ENCODE data around the gene METRN. TPM values are rescaled to one million over a fixed set of nuclear protein-coding genes. Genes with fewer than 3 reads are reported as not detected.
A peak's percentile ranks its signal among the peaks of the same experiment; 100 is the strongest.

Gene METRN
- total RNA-seq, 2 donors from 2014 or later, result 36.6 to 71.9 TPM

DNA sequence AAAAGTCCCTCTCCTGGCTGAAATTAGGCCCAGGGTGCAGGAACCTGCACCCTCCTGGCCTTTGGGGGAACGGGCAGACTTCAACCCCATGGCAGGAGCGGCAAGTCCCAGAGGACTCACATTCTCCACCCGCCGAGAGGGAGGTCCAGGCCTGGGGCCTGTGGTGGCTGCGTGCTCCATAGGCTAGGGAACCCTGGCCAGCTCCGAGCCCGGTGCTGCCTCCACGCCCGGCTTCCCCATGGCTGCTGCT is 11.2 kb downstream of the METRN start:
- 16% methylated on average over 9 of the region's 9 CpGs; no CpG with 5 or more reads in 1 of the 2 donors for WGBS, 2 donors
- ATAC-seq, result no peak
- intact Hi-C loops (cut with DNase I), result no loop called here
- Histone ChIP-seq H3K27ac (no peak overlapping the region), H3K4me3 (no peak overlapping the region), H3K36me3 (replicated peaks in 1 of 2; ENCODE audit: insufficient read depth in 1 of 2, low read depth in 2 of 2) (no peaks in the 10 kb centered on the region), H3K9me3 (no peaks in the 10 kb centered on the region), H3K4me1 (peaks cover 42% of the 10 kb centered on the region), H3K27me3 (peaks cover 0 to 7% of the 10 kb centered on the region in 2 donors)
- no peak for DNase-seq
- no peak for TF ChIP-seq POLR2A (IDR thresholded peaks at IDR 0.05)
- TF ChIP-seq, protein P1, sequence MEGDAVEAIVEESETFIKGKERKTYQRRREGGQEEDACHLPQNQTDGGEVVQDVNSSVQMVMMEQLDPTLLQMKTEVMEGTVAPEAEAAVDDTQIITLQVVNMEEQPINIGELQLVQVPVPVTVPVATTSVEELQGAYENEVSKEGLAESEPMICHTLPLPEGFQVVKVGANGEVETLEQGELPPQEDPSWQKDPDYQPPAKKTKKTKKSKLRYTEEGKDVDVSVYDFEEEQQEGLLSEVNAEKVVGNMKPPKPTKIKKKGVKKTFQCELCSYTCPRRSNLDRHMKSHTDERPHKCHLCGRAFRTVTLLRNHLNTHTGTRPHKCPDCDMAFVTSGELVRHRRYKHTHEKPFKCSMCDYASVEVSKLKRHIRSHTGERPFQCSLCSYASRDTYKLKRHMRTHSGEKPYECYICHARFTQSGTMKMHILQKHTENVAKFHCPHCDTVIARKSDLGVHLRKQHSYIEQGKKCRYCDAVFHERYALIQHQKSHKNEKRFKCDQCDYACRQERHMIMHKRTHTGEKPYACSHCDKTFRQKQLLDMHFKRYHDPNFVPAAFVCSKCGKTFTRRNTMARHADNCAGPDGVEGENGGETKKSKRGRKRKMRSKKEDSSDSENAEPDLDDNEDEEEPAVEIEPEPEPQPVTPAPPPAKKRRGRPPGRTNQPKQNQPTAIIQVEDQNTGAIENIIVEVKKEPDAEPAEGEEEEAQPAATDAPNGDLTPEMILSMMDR (IDR thresholded peaks at IDR 0.05), result no peak

DNA sequence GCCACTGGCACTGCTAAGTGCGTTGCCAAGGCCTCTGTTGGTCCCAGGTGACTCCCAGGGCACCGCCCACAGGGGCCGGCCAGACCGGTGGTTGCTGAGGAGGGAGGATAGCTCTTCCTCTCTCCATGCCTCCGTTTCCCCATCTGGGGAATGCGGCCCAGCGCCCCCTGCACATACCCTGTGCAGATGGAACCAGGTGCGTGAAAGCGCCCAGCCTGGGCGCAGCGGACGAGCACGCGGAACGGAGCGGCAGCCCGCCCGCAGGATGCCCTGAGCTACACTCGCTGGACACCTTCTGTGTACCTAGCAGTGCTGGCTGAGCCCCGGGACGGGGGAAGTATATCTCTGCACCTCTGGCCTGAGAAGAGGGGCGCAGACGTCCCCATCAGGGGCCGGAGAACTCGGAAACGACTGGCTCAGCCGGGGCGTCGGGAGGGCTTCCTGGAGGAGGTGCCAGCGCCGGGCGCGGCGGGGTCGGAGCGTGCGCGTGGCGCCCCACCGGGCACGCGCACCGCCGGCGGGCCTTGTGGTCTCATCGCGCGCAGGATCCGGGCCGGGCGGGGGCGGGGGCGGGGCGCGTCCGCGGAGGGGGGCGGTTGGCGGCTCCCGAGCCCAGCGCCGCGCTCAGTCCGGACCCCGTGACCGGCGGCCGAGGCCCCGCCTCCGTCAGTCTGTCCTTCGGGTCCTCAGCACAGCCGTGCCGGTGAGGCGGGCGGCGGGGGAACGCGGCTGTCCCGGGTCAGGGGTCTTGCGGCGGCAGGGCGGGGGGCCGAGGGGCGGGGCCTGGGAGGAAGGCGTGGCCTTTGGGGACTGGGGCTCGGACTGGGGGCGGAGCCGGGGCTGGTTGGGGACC is 11.7 kb downstream of the METRN start, which contains the start of the genes CCDC78 and HAGHL:
Gene CCDC78, minus strand, starts transcription at position 6 of the 853 bp plus-strand sequence. CDS start 76 bp downstream, outside the sequence.
Gene HAGHL, plus strand, starts transcription at position 669 of the 853 bp plus-strand sequence. CDS start 404 bp downstream, outside the sequence.
- Histone ChIP-seq H3K9me3 (no peaks in the 10 kb centered on the region), H3K36me3 (replicated peaks in 1 of 2; ENCODE audit: insufficient read depth in 1 of 2, low read depth in 2 of 2) (no peaks in the 10 kb centered on the region), H3K4me1 (peaks cover 38% of the 10 kb centered on the region), H3K27ac (no peak within 1 kb of the TSS), H3K4me3 (no peak within 1 kb of the TSS), H3K27me3 (peaks cover 0 to 7% of the 10 kb centered on the region in 2 donors)
- ATAC-seq (peak; percentile 32), DNase-seq (peak in 3 of 4 donors; percentile 42 to 58 (median 54))
- intact Hi-C loops (cut with DNase I), result no loop called here
- TF ChIP-seq, protein P1 (IDR thresholded peaks at IDR 0.05), result no peak
- no peak for TF ChIP-seq POLR2A (IDR thresholded peaks at IDR 0.05)
- 0 to 1% methylated on average over 5 to 65 of the region's 88 CpGs for WGBS, 2 donors

DNA sequence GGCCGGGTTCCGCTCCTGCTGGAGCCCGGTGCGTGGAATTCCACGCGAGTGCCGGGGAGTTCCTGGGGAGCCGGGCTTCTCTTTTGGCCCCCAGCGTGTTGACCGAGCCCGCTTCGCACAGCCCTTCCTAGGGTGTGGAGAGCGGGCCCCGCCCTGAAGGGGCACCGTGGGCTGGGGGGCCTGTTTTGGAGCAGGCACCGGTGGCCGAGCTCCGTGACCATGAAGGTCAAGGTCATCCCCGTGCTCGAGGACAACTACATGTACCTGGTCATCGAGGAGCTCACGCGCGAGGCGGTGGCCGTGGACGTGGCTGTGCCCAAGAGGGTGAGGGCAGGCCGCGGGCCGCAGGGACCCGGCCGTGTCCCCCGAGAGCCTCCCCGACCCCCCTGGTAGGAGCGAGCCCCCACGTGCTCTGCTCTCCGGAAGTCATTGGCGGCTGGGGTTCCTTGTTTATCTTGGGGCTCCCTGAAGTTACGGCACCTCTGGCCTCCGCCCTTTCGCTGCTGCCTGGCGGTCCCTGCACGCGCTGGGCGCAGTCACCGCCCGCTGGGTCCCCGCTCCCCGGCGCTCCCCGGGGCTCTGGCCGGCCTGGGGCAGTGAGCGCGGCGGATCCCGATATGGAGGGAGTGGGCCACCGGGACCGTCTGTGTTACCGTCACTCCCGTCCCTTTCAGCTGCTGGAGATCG is 12.5 kb downstream of the METRN start:
- Histone ChIP-seq H3K27ac (no peak overlapping the region), H3K4me3 (no peak overlapping the region), H3K36me3 (replicated peaks in 1 of 2; ENCODE audit: insufficient read depth in 1 of 2, low read depth in 2 of 2) (peaks cover 0 to 3% of the 10 kb centered on the region in 2 donors), H3K27me3 (peaks cover 0 to 7% of the 10 kb centered on the region in 2 donors), H3K9me3 (no peaks in the 10 kb centered on the region), H3K4me1 (peaks cover 31% of the 10 kb centered on the region)
- ATAC-seq, result no peak
- TF ChIP-seq POLR2A (IDR thresholded peaks at IDR 0.05), result peak in 1 of 3 donors; percentile 7
- TF ChIP-seq, protein P1 (IDR thresholded peaks at IDR 0.05), result no peak
- WGBS, 2 donors, result 0 to 2% methylated on average over 4 to 59 of the region's 61 CpGs
- intact Hi-C loops (cut with DNase I), result no loop called here
- no peak for DNase-seq

DNA sequence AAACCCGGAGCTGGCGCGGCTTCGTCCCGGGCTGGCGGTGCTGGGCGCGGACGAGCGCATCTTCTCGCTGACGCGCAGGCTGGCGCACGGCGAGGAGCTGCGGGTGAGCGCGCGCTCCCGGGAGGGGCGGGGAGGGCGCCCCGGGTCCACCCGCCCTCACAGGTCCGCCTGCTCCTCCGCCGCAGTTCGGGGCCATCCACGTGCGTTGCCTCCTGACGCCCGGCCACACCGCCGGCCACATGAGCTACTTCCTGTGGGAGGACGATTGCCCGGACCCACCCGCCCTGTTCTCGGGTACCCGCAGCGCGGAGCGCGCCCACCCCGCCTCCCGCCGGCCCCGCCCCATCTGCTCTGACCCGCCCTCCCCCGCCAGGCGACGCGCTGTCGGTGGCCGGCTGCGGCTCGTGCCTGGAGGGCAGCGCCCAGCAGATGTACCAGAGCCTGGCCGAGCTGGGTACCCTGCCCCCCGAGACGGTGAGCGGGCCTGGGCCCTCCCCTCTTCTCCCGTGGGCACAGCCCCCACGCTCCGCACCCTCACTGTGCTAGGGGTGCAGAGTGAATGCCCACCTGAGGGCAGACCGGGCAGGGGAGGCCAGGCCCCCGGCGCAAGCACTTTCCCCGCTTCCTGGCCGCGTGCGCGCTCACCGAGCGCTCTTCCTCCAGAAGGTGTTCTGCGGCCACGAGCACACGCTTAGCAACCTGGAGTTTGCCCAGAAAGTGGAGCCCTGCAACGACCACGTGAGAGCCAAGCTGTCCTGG is 13.4 kb downstream of the METRN start:
- peak in 3 of 4 donors; percentile 53 to 66 (median 57) for DNase-seq
- peaks cover 0 to 7% of the 10 kb centered on the region in 2 donors for H3K27me3 ChIP-seq
- intact Hi-C loops (cut with DNase I), result no loop called here
- H3K4me3 ChIP-seq, result no peak overlapping the region
- H3K27ac ChIP-seq, result no peak overlapping the region
- peaks cover 31% of the 10 kb centered on the region for H3K4me1 ChIP-seq
- peaks cover 0 to 5% of the 10 kb centered on the region in 2 donors for H3K36me3 ChIP-seq (replicated peaks in 1 of 2; ENCODE audit: insufficient read depth in 1 of 2, low read depth in 2 of 2)
- H3K9me3 ChIP-seq, result no peaks in the 10 kb centered on the region
- TF ChIP-seq, protein P1 (IDR thresholded peaks at IDR 0.05), result no peak
- TF ChIP-seq POLR2A (IDR thresholded peaks at IDR 0.05), result no peak
- WGBS, 2 donors, result 2 to 3% methylated on average over 13 to 50 of the region's 80 CpGs
- peak; percentile 33 for ATAC-seq

Measured in body of pancreas (tissue), 4 donors.